Neural cell (in vitro differentiated cells): ENCODE data around the gene ZC3H12D. TPM values are rescaled to one million over a fixed set of nuclear protein-coding genes. Genes with fewer than 3 reads are reported as not detected.

Source experiments
- H2AFZ ChIP-seq: fragments of 200-600, 300-800 bp; sonication (generic), shearing (Covaris generic); 2 replicates; pipeline ENCODE4 v1.6.0; 2014; ENCODE audit warnings: low read depth, mild to moderate bottlenecking, antibody characterized with exemption, low read length, moderate library complexity
- H3F3A ChIP-seq: fragments of 200-600 bp; shearing (Covaris generic); 2 replicates; pipeline ENCODE4 v1.6.1; 2016; ENCODE audit warnings: mild to moderate bottlenecking, moderate library complexity, mixed read lengths, antibody characterized with exemption, low read length; ENCODE audit not compliant: insufficient read depth, poor library complexity, severe bottlenecking
- H3K27ac ChIP-seq: fragments of 200-600, 300-800 bp; sonication (generic), shearing (Covaris generic); 2 replicates; pipeline ENCODE4 v1.5.1; 2014; ENCODE audit warnings: mild to moderate bottlenecking, low read length, moderate library complexity
- H3K27me3 ChIP-seq: fragments of 300-800, 200-600 bp; sonication (generic), shearing (Covaris generic); 2 replicates; pipeline ENCODE4 v1.6.0; 2014; ENCODE audit warnings: mild to moderate bottlenecking, low read depth, low read length, moderate library complexity; ENCODE audit not compliant: insufficient read depth
- H3K36me3 ChIP-seq: fragments of 300-800, 200-600 bp; sonication (generic), shearing (Covaris generic); 2 replicates; pipeline ENCODE4 v1.5.1; 2014; ENCODE audit warnings: mild to moderate bottlenecking, antibody characterized with exemption, low read length, moderate library complexity; ENCODE audit not compliant: insufficient read depth
- H3K4me2 ChIP-seq: fragments of 300-800, 200-600 bp; sonication (generic), shearing (Covaris generic); 2 replicates; pipeline ENCODE4 v1.6.0; 2014; ENCODE audit warnings: mild to moderate bottlenecking, low read length
- H3K4me3 ChIP-seq: fragments of 300-800, 200-600 bp; sonication (generic), shearing (Covaris generic); 2 replicates; pipeline ENCODE4 v1.5.1; 2014; ENCODE audit warnings: mild to moderate bottlenecking, low read length, moderate library complexity
- H3K79me2 ChIP-seq: fragments of 200-600 bp; shearing (Covaris generic); replicated peaks from 2 replicates; pipeline ENCODE4 v1.6.0; 2014; ENCODE audit warnings: mild to moderate bottlenecking, low read length, moderate library complexity; ENCODE audit not compliant: insufficient read depth
- H3K9ac ChIP-seq: fragments of 300-800, 200-600 bp; sonication (generic), shearing (Covaris generic); 2 replicates; pipeline ENCODE4 v1.6.1; 2016; ENCODE audit warnings: mild to moderate bottlenecking, low read length, mixed read lengths
- H3K9me2 ChIP-seq: fragments of 200-600 bp; shearing (Covaris generic); 2 replicates; pipeline ENCODE4 v1.6.1; 2016; ENCODE audit warnings: mild to moderate bottlenecking, low read length, mixed read lengths; ENCODE audit not compliant: insufficient read depth
- H3K9me3 ChIP-seq: fragments of 200-600, 300-800 bp; sonication (generic), shearing (Covaris generic); 2 replicates; pipeline ENCODE4 v1.6.1; 2016; ENCODE audit warnings: mild to moderate bottlenecking, mixed run types, low read length, moderate library complexity, mixed read lengths
- H4K20me1 ChIP-seq: fragments of 200-600 bp; shearing (Covaris generic); 2 replicates; pipeline ENCODE4 v1.6.1; 2016; ENCODE audit warnings: mild to moderate bottlenecking, mixed run types; ENCODE audit not compliant: insufficient read depth
- CTCF ChIP-seq: fragments of 450-650 bp; IDR thresholded peaks from 2 replicates; pipeline ENCODE4 v1.5.1; 2014; ENCODE audit warnings: antibody characterized with exemption, mild to moderate bottlenecking, moderate library complexity; ENCODE audit not compliant: poor library complexity, severe bottlenecking
- EP300 ChIP-seq: fragments of 450-650 bp; conservative IDR thresholded peaks from 2 replicates; pipeline ENCODE4 v1.6.1; 2014; ENCODE audit warnings: antibody characterized with exemption, mild to moderate bottlenecking, moderate library complexity; ENCODE audit not compliant: poor library complexity, severe bottlenecking
- EZH2 ChIP-seq: fragments of 200-600, 300-800 bp; shearing (Covaris generic), sonication (generic); IDR thresholded peaks from 2 replicates; pipeline ENCODE4 v1.6.1; 2014; ENCODE audit warnings: antibody characterized with exemption, low read length, borderline replicate concordance, mild to moderate bottlenecking; ENCODE audit not compliant: insufficient read depth, poor library complexity, severe bottlenecking
- MXI1 ChIP-seq: fragments of 450-650 bp; conservative IDR thresholded peaks from 2 replicates; pipeline ENCODE4 v1.6.1; 2014; ENCODE audit warnings: antibody characterized with exemption, mild to moderate bottlenecking; ENCODE audit not compliant: poor library complexity, severe bottlenecking
- POLR2AphosphoS5 ChIP-seq: IDR thresholded peaks from 2 replicates; pipeline ENCODE4 v1.6.1; 2012
- RAD21 ChIP-seq: fragments of 450-650 bp; conservative IDR thresholded peaks from 2 replicates; pipeline ENCODE4 v1.6.1; 2014; ENCODE audit warnings: antibody characterized with exemption, mild to moderate bottlenecking, moderate library complexity
- SMC3 ChIP-seq: fragments of 450-650 bp; conservative IDR thresholded peaks from 2 replicates; pipeline ENCODE4 v1.6.1; 2014; ENCODE audit warnings: antibody characterized with exemption, mild to moderate bottlenecking, moderate library complexity; ENCODE audit not compliant: poor library complexity
- TAF1 ChIP-seq: IDR thresholded peaks from 2 replicates; pipeline ENCODE4 v1.6.1; 2012; ENCODE audit warnings: low read depth
- polyA plus RNA-seq: library from polyadenylated mRNA; depleted of rRNA; stranded (reverse); fragments of >200 nt; gene quantifications from 2 replicates; pipeline ENCODE4 v1.2.3, GENCODE V29; 2014
- TF ChIP-seq, protein P1 (sequence below): IDR thresholded peaks from 2 replicates; pipeline ENCODE4 v1.6.1; 2012; ENCODE audit warnings: borderline replicate concordance

ZC3H12D gene
- polyA plus RNA-seq, 1 donor from 2014 or later: 1.0 TPM

GRCh38 chr6:149467265-149467664, 17.5 kb downstream of the ZC3H12D start:
- H4K20me1 ChIP-seq: no peaks in the 10 kb centered on the region
- no peaks in the 10 kb centered on the region for H3K27me3 ChIP-seq
- no peak overlapping the region for H3K4me3 ChIP-seq
- no peaks in the 10 kb centered on the region for H3K9me3 ChIP-seq
- no peaks in the 10 kb centered on the region for H3K9me2 ChIP-seq
- no peak overlapping the region for H3K4me2 ChIP-seq
- no peaks in the 10 kb centered on the region for H3K79me2 ChIP-seq
- TF ChIP-seq SMC3 (no peak), TAF1 (no peak), EP300 (no peak), RAD21 (no peak), POLR2AphosphoS5 (no peak), MXI1 (no peak), CTCF (no peak), EZH2 (no peak)
- TF ChIP-seq, protein P1, sequence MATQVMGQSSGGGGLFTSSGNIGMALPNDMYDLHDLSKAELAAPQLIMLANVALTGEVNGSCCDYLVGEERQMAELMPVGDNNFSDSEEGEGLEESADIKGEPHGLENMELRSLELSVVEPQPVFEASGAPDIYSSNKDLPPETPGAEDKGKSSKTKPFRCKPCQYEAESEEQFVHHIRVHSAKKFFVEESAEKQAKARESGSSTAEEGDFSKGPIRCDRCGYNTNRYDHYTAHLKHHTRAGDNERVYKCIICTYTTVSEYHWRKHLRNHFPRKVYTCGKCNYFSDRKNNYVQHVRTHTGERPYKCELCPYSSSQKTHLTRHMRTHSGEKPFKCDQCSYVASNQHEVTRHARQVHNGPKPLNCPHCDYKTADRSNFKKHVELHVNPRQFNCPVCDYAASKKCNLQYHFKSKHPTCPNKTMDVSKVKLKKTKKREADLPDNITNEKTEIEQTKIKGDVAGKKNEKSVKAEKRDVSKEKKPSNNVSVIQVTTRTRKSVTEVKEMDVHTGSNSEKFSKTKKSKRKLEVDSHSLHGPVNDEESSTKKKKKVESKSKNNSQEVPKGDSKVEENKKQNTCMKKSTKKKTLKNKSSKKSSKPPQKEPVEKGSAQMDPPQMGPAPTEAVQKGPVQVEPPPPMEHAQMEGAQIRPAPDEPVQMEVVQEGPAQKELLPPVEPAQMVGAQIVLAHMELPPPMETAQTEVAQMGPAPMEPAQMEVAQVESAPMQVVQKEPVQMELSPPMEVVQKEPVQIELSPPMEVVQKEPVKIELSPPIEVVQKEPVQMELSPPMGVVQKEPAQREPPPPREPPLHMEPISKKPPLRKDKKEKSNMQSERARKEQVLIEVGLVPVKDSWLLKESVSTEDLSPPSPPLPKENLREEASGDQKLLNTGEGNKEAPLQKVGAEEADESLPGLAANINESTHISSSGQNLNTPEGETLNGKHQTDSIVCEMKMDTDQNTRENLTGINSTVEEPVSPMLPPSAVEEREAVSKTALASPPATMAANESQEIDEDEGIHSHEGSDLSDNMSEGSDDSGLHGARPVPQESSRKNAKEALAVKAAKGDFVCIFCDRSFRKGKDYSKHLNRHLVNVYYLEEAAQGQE: no peak
- H3K9ac ChIP-seq: no peak overlapping the region
- H2AFZ ChIP-seq: no peak overlapping the region
- no peaks in the 10 kb centered on the region for H3K36me3 ChIP-seq
- H3K27ac ChIP-seq: no peak overlapping the region
- no peaks in the 10 kb centered on the region for H3F3A ChIP-seq

GRCh38 chr6:149464411-149464810, 20.4 kb downstream of the ZC3H12D start:
- H3K36me3 ChIP-seq: no peaks in the 10 kb centered on the region
- no peaks in the 10 kb centered on the region for H4K20me1 ChIP-seq
- H3K4me2 ChIP-seq: no peak overlapping the region
- TF ChIP-seq RAD21: no peak
- no peak for TF ChIP-seq TAF1
- TF ChIP-seq CTCF: no peak
- no peak for TF ChIP-seq MXI1
- TF ChIP-seq EP300: no peak
- no peak overlapping the region for H3K27ac ChIP-seq
- no peaks in the 10 kb centered on the region for H3K9me3 ChIP-seq
- H3K9ac ChIP-seq: no peak overlapping the region
- H2AFZ ChIP-seq: no peak overlapping the region
- no peaks in the 10 kb centered on the region for H3K79me2 ChIP-seq
- no peaks in the 10 kb centered on the region for H3K9me2 ChIP-seq
- H3K4me3 ChIP-seq: no peak overlapping the region
- H3F3A ChIP-seq: no peaks in the 10 kb centered on the region
- no peaks in the 10 kb centered on the region for H3K27me3 ChIP-seq
